Prostate gland (tissue), 2 donors: ENCODE measurements around the gene EHD1. TPM values are rescaled to one million over a fixed set of nuclear protein-coding genes. Genes with fewer than 3 reads are reported as not detected.

Experiments
- DNase-seq: peaks from one replicate; pipeline ENCODE4 v3.0.0-alpha.2; 2019; ENCODE audit warnings: low spot score
- H3K27ac ChIP-seq, 2 donors: fragments of 200-600 bp; sonication (generic); 2 replicates each; pipeline ENCODE4 v1.5.1; 2017 to 2019
- H3K27me3 ChIP-seq: fragments of 200-600 bp; sonication (generic); replicated peaks from 2 replicates; pipeline ENCODE4 v1.5.1; 2019; ENCODE audit not compliant: insufficient read depth
- H3K36me3 ChIP-seq, 2 donors: fragments of 200-600 bp; sonication (generic); 1 replicate in 1 of 2; 2 replicates in 1 of 2; pipeline versions ENCODE4 v1.5.1 to v1.8.1; 2017 to 2019
- H3K4me1 ChIP-seq: fragments of 200-600 bp; sonication (generic); replicated peaks from 2 replicates; pipeline ENCODE4 v1.5.1; 2019
- H3K4me3 ChIP-seq, 2 donors: fragments of 200-600 bp; sonication (generic); 2 replicates each; pipeline ENCODE4 v1.5.1; 2017 to 2019
- H3K9me3 ChIP-seq: fragments of 200-600 bp; sonication (generic); 2 replicates; pipeline ENCODE4 v1.5.1; 2017
- POLR2A ChIP-seq: fragments of 450-650 bp; IDR thresholded peaks from one replicate; pipeline ENCODE4 v1.6.1; 2016; ENCODE audit warnings: antibody characterized with exemption, mild to moderate bottlenecking
- POLR2AphosphoS5 ChIP-seq: sonication (generic); formaldehyde crosslinking; IDR thresholded peaks from one replicate; pipeline ENCODE4 v1.6.1; 2017; ENCODE audit warnings: antibody characterized with exemption
- WGBS: methylation state at CpG from one replicate; pipeline ENCODE4 v1.1.5; 2018; 5-methylcytosine and 5-hydroxymethylcytosine counted together
- intact Hi-C: fragments of 100-400 bp; cut with DNase I; formaldehyde crosslinking; loops from one replicate; pipeline ENCODE4 v1.14.2; 2022
- microRNA counts, 2 donors: library from miRNA; unstranded; fragments of <30 nt; microRNA quantifications; one replicate each; lab custom pipeline; 2016 to 2017
- microRNA-seq: library from miRNA; unstranded; fragments of <30 nt; microRNA quantifications from one replicate; pipeline ENCODE4, GENCODE V29; 2016
- small RNA-seq, 2 donors: library from RNA; depleted of rRNA; stranded (forward); fragments of <200 nt; gene quantifications; one replicate each; pipeline ENCODE3, GENCODE V24; 2016
- total RNA-seq, 2 donors: library from RNA; depleted of rRNA; stranded (reverse); fragments of >200 nt; gene quantifications; one replicate each; pipeline ENCODE4 v1.1.0, GENCODE V29; 2016
- TF ChIP-seq, protein P1 (sequence below), 4 experiments: fragments of 200-600 bp in 2 of 4; fragments of 450-650 bp in 2 of 4; sonication (generic) in 2 of 4; IDR thresholded peaks; 1 replicate in 3 of 4; 2 replicates in 1 of 4; pipeline ENCODE4 v1.5.1; 2016 to 2019; ENCODE audit warnings: antibody characterized with exemption in 4 of 4, mild to moderate bottlenecking in 2 of 4, moderate library complexity in 2 of 4

Gene EHD1
- total RNA-seq, 2 donors from 2014 or later = 38.8 to 104 TPM

DNA sequence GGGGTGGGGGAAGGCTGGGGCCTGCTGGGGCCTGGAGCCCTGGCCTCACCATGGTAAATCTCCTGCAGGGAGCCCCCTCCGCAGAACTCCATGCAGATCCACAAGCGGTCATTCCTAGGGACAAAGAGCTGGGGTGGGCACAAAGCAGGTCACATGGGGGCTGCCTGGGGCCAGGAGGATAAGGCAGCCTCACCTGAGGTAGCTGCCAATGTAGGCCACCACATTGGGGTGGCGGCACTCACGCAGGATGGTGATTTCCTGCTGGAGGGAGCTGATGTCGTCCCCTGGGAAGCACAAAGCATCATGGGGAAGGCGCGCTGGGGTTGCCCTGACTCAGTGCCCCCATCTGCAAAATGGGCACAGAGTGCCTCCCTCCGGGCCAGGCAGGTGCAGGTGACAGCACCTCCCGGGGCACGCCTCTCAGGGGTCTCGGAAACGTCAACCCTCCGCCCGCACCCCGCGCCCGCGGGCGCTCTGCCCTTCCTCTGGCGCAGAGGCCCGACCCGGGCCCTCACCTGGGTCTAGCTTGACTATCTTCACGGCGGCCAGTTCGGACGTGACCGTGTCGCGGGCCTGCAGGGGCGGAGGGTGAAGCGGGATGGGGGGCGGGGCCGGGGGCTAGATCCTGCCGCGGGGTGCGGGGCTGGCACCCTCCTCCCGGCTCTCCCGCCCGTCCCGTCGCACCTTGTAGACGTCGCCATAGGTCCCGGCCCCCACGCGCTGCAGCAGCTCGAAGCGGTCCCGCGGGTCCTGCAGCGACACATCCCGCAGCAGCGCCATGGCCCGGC lies 75.9 kb downstream of the EHD1 start:
- 16% methylated on average over 32 of the region's 54 CpGs for WGBS
- H3K4me1 ChIP-seq = peaks cover 7% of the 10 kb centered on the region
- intact Hi-C loops = loop anchor here (2.0 kb wide), 1 partner anchor 28 kb away; no protein-coding TSS in a partner anchor
- TF ChIP-seq, protein P1, sequence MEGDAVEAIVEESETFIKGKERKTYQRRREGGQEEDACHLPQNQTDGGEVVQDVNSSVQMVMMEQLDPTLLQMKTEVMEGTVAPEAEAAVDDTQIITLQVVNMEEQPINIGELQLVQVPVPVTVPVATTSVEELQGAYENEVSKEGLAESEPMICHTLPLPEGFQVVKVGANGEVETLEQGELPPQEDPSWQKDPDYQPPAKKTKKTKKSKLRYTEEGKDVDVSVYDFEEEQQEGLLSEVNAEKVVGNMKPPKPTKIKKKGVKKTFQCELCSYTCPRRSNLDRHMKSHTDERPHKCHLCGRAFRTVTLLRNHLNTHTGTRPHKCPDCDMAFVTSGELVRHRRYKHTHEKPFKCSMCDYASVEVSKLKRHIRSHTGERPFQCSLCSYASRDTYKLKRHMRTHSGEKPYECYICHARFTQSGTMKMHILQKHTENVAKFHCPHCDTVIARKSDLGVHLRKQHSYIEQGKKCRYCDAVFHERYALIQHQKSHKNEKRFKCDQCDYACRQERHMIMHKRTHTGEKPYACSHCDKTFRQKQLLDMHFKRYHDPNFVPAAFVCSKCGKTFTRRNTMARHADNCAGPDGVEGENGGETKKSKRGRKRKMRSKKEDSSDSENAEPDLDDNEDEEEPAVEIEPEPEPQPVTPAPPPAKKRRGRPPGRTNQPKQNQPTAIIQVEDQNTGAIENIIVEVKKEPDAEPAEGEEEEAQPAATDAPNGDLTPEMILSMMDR (IDR thresholded peaks at IDR 0.05) = no peak
- TF ChIP-seq POLR2AphosphoS5 (no peak), POLR2A (no peak)
- peak overlapping the region; percentile 57 to 58 for H3K4me3 ChIP-seq
- peaks cover 0 to 4% of the 10 kb centered on the region in 2 donors for H3K36me3 ChIP-seq
- no peak for DNase-seq
- no peaks in the 10 kb centered on the region for H3K9me3 ChIP-seq
- H3K27me3 ChIP-seq = no peaks in the 10 kb centered on the region
- H3K27ac ChIP-seq = peak overlapping the region; percentile 78 to 83

MicroRNAs encoded within 50 kb of the gene (microRNA counts, 767-probe panel; counts per million panel counts)
- 2,648 to 2,903 counts per million in 2 donors for microRNA hsa-miR-192-5p (lab: Ali Mortazavi, UCI)

Small RNA genes within 50 kb of the gene (microRNA-seq; reads per million reads assigned to microRNA genes)
- gene MIR6749 = not detected
- gene MIR6750 = 0.25 reads per million

Small RNA genes within 50 kb of the gene (small RNA-seq; reads per million reads assigned to genes)
- gene MIR6749 (0 reads per million in 2 donors), gene MIR6750 (0 reads per million in 2 donors)

Other genes with a start within 250 kb of the EHD1 start
- gene NRXN2, start 155.4 kb downstream of the EHD1 start, total RNA-seq = 10 to 100 TPM in 1 of 2 donors, under 1 TPM in 1; 0.46 to 26.8 TPM
- gene RASGRP2, start 134.5 kb downstream of the EHD1 start, total RNA-seq = 10 to 100 TPM; 13.3 to 28.7 TPM
- 10 to 100 TPM in 1 of 2 donors, 1 to 10 TPM in 1; 8.0 to 22.4 TPM for gene PYGM, start 118.6 kb downstream of the EHD1 start, total RNA-seq
- gene SF1, start 100.1 kb downstream of the EHD1 start, total RNA-seq = 100 to 1,000 TPM; 263 to 409 TPM
- gene MAP4K2, start 75.4 kb downstream of the EHD1 start, total RNA-seq = 10 to 100 TPM; 10.7 to 35.8 TPM
- gene MEN1, start 68.1 kb downstream of the EHD1 start, total RNA-seq = 10 to 100 TPM; 27.9 to 45.5 TPM
- gene CDC42BPG, start 34.0 kb downstream of the EHD1 start, total RNA-seq = 10 to 100 TPM; 17.2 to 24.0 TPM
- gene ATG2A, start 38.6 kb upstream of the EHD1 start, total RNA-seq = 10 to 100 TPM; 38.4 to 66.1 TPM
- 10 to 100 TPM; 14.1 to 32.6 TPM for gene PPP2R5B, start 46.1 kb upstream of the EHD1 start, total RNA-seq
- not detected for gene GPHA2, start 57.3 kb upstream of the EHD1 start, total RNA-seq
- gene MAJIN, start 93.5 kb upstream of the EHD1 start, total RNA-seq = 1 to 10 TPM in 1 of 2 donors, not detected in 1; 7.4 TPM
- 1 to 10 TPM; 1.5 TPM for gene BATF2, start 118.3 kb upstream of the EHD1 start, total RNA-seq
- gene ARL2, start 135.5 kb upstream of the EHD1 start, total RNA-seq = 100 to 1,000 TPM in 1 of 2 donors, 10 to 100 TPM in 1; 86.5 to 135 TPM
- 10 to 100 TPM; 23.4 to 25.2 TPM for gene SNX15, start 148.8 kb upstream of the EHD1 start, total RNA-seq
- 10 to 100 TPM; 25.0 to 29.4 TPM for gene SAC3D1, start 162.6 kb upstream of the EHD1 start, total RNA-seq
- gene NAALADL1, start 179.9 kb upstream of the EHD1 start, total RNA-seq = 10 to 100 TPM in 1 of 2 donors, 1 to 10 TPM in 1; 8.5 to 15.6 TPM
- 10 to 100 TPM in 1 of 2 donors, 1 to 10 TPM in 1; 2.3 to 17.8 TPM for gene CDCA5, start 205.4 kb upstream of the EHD1 start, total RNA-seq
- 10 to 100 TPM; 61.6 to 62.6 TPM for gene ZFPL1, start 205.6 kb upstream of the EHD1 start, total RNA-seq
- gene VPS51, start 217.6 kb upstream of the EHD1 start, total RNA-seq = 100 to 1,000 TPM; 323 to 542 TPM
- gene TM7SF2, start 233.3 kb upstream of the EHD1 start, total RNA-seq = 100 to 1,000 TPM in 1 of 2 donors, 10 to 100 TPM in 1; 73.9 to 185 TPM
- 10 to 100 TPM; 32.7 to 37.8 TPM for gene ZNHIT2, start 239.1 kb upstream of the EHD1 start, total RNA-seq
- gene FAU, start 243.5 kb upstream of the EHD1 start, total RNA-seq = 100 to 1,000 TPM; 654 to 691 TPM
- gene MRPL49, start 243.7 kb upstream of the EHD1 start, total RNA-seq = 100 to 1,000 TPM in 1 of 2 donors, 10 to 100 TPM in 1; 99.9 to 113 TPM